Measurements from ENCODE around the gene DSTN.

DSTN gene

DNA sequence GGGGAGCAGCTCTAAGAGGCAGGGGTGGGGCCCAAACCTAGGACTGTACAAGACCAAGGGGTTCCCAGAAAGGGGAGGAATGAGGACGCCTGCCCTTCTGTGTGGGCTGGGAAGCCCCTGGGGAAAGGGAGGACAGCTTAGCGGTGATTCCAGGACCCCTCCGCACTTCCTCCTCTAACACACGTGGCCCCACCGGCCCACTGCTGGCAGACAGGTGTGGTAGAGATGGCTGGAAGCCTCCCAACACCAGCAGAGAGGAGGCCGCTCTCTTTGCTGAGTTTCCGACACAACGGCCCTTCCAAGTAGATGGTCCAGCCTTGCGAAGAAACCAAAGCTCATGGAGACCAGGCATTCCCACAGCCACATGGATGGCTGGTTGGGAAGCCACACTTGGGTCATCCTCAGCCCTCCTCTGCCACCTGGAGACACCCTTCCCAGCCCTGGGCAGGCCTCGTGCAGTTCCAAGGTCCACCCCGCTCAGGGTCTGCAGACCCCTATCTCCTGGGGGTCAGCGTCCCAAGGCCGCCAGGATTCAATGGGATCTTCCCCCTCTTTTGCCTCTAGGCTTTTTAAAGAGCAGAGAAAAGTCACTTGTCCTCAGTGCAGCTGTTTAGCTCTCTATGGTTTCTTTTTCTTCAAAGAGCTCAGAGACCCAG, 68.2 kb downstream of the DSTN start:
- DNase-seq (ENCODE audit: low spot score): no peak

DNA sequence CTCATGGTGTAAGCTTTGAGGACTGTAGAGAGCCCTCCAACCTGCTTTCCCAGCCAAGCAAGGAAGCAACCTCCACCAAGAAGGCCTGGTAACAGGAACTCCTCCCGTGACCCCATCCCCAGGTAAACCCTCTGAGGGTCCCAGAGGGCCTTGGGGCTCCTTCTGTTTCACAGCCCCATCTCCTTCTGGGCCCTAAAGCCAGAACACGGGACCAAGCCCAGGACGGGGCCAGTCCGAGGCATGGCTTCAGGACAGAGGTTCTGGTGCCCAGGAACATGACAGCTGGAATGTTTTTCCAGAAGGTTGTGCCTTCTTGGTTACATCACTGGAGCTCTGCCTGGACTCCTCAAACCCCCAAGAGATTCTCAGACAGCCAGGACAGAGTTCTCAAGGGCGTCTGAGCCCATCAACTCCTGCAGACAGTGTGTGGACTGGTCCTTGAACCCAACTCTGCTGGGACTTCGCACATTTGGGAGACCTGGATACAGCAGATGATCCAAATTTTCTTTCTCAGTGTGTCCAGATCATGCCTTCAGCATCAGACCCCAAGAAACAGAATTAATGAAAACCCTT, 69.0 kb downstream of the DSTN start:
- DNase-seq (ENCODE audit: low spot score): no peak

DNA sequence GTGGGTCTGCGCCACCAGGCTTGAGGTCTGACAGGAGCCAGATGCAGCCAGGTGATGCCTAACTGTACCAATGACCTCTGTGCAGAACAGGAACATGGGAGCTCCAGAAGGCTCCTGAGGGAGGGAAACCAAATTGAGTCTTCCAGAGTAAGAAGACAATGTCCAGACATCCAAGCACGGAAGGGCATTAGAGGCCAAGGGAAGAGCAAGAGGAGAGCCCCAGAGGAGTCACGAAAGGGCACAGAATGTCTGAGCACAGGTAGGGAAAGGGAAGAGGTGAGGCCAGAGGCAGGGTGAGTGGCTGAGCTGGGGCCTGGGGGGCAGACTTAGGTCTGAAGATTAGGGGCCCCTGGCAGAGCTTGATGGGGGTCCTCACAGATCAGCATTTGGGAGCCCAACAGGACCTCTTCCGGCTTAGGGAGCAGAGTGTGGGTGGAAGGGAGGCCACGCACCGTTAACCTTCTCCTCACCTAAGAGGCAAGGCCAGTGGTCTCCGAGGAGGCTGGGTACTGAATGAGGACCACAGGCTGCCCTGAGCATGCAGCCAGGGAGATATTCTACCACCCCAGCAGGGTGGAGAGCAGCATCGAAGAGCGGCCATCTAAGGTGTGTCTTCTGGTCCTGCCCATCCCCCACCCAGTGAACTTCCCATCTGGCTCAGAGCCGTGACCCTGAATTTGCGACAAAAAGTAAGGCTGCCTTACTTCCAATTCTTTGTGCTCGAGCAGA, 70.4 kb downstream of the DSTN start:
- no peak for DNase-seq (ENCODE audit: low spot score)

DNA sequence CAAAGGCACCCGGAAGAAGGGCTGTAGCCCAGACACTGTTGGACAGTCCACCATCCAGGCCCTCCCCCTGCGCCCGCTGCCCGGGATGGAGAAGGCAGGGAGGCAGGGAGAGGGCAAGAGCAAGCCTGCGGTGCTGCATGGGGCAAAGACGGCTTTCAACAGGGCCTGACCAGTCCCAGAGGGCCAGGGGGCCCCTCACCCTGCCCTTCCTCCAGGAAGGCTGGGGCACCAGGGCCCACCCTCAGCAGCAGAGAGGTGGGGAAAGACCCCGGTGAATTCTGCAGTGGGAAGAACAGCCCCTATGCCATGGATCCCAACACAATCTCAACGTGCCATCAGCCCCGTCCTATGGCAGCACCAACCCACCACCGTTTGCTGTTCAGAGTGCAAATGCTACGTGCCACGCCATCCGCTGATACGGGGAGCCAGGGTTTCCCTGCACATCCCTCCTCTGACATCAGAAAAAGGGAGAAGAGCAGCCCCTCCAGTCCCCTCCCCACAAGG, 71.1 kb downstream of the DSTN start:
- DNase-seq (ENCODE audit: low spot score): no peak

DNA sequence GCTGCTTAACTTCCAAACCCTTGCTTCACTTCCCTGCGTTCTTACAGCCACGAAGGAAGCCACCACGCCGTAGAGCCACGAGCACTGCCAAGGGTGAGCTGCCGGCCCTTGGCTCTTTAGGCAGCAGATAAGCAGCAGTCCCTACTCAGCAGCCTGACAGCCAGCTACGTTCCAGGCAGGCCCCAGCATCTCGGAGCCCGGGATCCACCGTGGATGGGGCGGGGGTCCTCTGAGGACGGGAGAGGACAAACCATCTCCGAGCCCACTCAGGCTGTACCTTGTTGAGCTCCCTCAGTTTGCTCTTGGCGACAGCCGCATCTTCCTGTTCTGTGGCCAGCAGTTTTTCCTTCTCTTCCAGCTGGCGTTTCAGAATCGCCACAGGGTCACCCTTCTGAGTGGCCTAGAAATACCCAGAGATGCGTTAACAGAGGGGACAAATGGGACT, 71.7 kb downstream of the DSTN start:
- no peak for DNase-seq (ENCODE audit: low spot score)

DNA sequence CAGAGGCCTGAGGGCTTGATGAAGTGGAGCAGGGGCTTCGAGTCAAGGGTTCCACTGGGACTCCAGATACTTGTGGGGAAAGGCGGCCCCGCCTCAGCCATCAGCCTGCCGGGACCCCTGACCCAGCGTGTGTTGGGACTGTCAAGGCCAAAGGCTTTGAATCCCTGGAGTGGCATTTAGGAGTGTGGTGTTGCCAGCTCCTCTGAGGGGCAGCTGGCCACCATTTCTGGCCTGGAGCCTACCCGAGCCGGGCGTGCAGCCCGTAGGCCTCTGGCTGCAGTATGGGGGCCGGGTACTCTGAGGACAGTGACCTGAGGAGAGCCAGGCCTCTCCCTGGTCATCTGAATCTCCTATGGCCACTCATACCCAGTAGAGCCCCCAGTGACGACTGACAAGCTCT, 72.1 kb downstream of the DSTN start:
- no peak for DNase-seq (ENCODE audit: low spot score)

DNA sequence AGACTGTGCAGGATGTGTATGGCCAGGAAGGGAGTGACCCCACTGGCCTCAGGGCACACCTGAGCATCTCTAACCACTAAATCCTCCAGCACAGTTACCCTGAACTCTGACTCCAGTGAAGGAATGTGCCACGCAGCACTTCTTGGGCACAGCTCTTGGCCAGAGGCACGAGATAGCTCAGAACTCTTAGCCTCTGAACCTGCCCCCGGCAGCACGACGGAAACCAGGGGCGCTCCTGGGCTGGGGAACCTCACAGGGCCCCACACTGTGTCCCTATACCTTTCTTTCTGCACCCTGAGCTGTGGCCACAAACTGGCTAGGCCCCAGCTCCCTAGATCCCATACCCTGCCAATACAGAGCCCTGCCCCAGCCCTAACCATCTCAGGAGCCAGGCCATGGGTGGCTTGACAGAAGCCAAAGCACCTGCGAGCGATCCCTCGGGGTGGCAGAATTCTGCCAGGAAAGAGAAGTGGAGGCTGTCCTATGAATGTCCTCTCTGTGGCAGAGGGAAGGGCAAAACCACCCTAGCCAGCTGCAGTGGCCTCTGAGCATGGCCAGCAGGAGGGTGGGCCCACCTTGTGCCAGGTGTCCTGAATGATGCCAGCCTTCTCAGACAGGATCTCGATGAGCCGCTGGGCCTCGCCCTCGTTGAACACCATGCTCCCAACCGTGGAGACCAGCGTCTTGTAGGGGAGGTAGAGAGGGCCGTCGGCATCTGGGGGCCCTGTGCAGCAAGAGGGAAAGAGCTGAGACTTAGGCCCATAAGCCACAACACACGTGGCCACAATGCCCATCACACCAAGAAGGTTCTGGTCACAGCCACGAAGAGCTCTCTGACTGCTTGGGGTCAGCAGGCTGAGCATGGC, 72.8 kb downstream of the DSTN start:
- DNase-seq (ENCODE audit: low spot score): no peak

DNA sequence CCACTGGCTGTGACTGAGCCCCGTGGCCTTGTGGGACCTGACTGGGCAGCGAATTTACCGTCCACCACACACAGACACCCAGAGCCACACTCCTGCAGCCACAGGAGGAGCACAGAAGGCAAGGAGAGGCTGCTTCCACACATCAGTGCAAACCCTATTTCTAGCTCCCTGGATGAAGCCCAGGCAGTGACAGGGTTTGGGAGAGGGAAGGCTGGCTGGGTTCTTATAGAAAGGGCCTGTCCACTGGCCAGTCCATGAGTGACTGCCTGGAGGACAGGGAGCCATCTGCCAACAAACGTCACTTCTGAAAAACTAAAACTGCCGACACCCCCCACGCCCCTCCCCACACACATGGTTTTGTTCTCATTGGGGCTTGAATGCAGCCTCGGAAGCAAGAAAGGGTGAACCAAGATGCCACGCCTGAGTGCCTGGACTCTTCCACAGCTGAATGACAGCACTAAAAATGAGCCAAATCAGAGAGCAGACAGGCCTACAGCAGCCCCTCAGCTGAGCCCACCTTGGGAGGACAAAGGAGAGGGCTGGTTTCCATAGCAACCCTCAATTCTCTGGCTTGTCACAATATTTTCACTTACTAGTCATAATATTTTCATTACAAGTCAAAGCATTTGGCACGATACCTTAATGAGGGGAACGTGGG, 73.8 kb downstream of the DSTN start:
- DNase-seq (ENCODE audit: low spot score): no peak

DNA sequence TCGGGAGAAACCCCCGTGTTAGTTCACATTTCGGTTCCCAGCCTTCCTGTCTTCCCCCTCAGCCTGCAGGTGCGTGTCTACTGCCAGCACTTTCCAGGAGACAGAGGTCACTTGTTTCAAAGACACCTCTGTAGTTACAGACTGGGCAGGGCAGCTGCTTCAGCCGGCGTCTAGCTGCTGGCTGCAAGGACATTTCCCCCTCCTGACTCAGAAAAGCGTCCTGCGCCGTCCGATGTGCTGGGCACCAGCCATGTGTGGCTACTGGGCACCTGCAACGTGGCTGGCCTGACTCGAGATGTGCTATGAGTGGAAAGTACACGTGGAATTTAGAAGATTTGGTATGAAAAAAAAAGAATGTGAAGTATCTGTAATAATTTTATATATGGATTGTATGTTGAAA, 74.6 kb downstream of the DSTN start:
- DNase-seq (ENCODE audit: low spot score): no peak

DNA sequence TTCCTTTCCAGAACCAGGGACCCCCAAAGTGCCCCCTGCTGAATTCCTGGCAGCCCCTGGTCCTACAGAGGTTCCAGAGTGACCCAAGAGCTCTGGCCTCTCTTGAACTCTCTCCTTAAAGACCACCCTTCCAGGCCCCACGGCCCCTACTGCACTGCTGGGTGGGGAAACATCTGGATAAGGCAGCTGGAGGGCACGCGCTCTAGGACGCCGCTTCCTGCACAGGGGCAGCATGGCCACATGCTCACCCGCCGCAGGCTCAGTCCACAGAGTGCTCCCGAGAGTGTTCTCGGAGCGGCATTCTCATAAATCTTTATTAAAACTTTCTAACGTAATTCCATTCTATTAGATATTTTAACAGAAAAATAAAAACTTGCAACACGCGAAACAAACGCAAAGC, 75.1 kb downstream of the DSTN start:
- DNase-seq (ENCODE audit: low spot score): no peak

DNA sequence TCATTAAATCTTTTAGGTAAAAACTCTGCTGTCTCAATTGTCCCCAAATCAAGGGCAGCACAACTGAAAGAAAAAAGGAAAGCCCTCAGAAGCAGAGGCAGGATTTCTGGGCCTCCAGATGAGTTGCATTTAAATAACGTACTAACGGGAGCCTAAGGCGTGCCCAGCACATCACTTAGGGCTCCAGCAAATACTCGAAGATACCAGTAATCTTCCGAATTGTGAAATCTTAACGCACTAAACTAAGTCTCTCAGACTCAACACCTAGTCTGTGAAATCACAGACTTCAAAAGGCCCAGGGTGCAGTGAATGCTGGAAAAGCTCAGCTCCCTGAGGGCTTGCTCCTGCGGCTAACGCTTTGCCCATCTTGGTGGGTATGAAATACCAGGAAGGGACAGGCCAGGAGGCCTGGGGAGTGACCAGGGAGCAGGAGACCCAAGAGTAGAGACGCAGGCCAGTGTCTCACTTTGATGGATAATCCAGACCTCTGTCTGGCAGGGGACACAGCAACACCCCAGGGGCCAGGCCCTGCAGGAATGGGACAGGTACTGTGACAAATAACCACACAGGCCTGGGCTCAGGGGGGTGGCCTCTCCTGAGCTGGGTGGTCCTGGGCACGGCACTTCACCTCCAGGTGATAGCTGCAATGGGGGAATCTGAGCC, 75.8 kb downstream of the DSTN start:
- no peak for DNase-seq (ENCODE audit: low spot score)

DNA sequence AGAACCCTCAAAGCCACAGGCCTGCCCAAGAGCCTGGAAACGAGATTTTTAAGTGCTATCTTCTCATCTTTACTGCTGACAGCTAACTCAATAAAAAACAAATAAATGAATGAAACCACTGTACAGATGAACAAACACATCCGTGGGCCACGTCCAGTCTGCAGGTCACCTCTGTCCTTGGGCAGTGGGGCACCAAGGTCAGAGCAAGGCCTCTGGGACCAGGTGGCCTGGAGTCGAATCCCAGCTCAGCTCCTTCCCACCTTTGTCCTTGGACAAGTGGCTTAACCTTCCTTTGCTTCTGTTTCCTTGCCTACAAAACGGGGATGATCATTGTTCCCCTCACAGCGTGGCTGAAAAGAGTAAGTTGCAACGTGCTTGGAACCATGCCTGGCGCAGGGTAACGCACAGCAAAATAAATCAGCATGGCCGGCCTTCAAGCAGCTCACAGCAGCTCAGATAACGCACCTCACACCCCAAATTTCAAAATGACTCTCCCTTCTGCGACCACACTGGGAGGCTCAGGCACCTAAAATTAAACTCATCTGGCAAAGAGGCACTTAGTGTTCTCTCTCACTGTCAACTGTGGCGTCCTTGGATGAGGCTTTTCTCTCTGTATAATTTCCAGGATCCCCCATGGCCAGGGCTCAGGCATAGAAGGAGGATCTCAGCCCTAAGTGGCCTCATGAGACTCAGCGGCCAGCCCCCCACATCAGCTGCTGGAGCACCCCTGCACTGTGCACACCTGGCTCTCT, 76.5 kb downstream of the DSTN start:
- no peak for DNase-seq (ENCODE audit: low spot score)

DNA sequence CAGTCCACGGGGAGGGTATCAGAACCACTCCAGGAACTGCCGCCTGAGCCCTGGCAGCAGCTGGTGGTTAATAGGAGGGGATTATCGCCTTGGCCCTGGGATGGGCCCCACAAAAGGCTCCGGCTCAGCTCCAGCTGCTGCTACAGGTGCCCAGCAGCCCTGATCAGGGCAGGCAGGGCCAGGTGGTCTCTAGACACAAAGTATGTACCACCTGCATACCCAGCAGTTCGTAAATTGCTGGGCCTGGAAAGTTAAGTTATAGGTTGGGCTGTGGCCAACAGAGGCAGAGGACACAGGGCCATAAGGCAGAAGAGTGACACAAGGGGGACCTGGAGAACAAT, 77.1 kb downstream of the DSTN start:
- no peak for DNase-seq (ENCODE audit: low spot score)

DNA sequence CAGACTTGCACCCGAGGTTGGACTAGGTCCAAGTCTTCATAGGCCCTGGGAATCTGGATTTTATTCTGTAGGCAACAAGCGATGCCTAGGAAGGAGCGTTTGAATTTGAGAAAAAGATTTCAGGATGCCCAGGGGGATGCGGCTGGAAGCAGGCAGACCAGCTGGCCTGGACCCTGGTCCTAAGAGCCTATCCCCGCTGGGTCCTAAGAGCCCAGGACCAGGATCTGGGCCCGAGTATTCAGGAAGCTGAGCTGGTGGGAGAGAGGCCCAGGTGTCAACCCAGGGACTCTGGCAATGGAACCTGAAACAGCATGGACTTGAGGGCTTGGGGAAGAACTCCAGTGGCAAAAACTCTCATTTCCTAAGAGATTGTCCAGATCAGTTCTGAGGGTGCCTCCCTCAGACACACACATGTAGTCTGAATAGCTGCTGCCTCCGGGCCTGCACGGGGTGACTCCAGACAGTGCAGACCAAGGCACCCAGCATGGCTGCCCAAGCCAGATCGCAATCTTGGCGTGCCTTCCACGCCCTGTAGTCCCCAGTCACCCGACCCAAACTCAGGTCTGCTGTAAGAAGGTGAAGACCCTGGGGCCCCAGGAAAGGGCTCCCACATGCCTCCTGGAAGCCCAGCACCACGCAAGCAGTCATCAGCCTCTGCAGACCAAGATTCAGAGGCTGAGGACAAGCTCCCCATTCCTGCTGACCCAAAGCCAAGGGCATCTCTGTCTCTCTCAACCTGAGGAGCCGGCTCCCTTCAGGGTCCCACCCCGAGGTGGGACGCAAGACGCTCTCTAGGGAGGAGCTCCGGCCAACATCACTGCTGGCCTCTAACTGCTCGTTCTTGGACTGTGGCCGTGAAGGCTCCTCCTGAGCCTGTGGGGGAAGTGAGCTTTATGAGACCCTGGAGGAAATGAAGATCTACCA, 77.8 kb downstream of the DSTN start:
- DNase-seq (ENCODE audit: low spot score): no peak

DNA sequence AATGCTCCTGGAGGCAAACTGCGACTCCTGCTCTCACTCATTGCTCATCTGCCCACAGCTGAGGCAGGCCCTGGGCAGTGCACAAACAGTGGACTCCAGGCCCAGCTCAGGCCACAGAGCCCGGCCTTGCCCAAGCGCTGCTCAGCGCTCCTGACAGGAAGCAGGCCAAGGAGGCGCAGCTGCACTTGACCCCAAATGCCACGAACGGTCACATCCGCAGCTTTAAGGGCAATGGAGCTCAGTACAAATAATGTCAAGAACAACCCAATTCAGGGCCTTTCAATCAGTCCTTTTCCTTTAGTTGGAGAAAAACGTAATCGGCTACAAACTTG, 78.4 kb downstream of the DSTN start:
- DNase-seq (ENCODE audit: low spot score): no peak

DNA sequence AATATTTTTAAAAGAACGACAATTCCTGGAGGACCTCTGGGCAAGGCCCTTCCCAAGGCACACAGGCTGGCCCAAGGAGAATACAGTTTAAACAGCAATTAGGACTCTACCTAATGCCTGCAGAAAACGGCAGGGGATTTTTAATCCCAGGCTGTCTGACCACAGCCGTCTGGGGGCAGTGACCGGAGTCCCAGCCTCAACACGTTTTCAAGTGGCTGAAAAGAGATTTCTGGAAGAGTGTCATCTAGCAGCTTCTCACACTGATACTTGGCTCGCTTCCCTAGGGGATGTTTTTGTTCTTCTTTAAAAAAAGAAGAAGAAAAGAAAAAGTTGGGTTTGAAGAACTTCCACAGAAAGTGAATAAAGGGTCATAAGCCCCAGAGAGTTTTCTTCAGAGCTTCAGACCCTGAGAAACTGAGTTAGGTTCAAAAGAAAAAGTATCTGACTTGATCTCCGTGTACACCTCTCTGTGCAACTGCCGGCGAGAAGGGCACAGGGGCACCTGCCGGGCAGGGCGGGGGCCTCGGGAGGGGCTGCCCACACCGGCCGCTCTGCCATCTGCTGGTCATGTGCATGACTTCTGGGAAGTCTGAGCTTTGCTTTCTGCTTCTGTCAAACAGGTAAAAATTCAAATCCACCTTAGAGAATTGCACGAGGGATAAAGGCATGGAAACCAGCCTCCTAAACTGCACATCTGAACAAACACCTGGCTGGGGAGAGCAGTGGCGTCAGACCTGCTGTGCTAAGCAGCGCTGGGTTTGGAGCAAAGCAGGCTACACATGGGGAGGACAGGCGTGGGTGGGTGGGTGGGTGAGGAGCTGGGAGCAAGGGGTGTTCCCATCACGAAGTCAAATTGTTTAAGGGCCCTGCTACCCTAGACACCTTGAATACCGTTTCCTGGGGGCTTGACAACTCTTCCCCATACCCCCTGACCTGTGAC, 79.2 kb downstream of the DSTN start:
- no peak for DNase-seq (ENCODE audit: low spot score)

DNA sequence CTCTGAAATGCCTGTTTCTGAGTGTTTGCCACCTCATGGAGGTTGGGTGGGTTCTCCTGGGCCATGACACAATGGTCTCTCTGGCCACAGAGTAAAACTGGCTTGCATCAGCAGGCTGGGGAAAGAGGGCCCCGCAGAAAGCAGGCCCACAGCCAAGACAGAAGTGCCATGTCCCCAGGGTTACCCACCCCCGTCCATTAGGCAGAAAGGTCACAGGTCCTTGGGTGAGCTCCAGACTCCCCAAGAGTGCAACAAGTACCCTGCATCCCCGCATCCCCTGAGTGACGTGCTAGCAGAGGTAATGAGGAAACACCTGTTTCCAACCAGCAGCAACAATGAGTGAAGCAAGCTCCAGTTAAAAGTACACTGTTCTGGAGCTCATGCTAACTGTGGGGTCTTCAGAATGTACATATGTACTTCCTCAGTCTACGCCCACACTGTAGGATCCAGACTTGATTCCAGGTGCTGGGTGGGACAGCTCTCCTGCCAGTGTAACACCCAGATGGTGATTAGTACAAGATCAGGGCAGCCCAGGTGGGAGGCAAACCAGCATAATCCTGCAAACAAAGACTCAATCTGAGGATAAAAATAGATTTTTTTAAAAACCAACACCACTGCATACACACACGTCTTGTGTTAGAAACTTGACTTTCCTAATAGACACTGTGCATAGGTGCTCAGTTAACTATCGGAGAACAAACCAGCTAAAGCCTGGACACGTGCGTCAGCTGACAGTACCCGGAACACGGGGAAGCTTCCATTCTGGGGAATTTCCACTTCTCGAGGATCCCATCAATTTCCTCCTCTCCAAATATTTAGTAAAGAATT, 80.6 kb downstream of the DSTN start:
- no peak for DNase-seq (ENCODE audit: low spot score)

All from left forelimb (tissue), 1 donor.